H1 (cell line): Measurements from ENCODE around the gene BPIFB3. TPM values are rescaled to one million over a fixed set of nuclear protein-coding genes. Genes with fewer than 3 reads are reported as not detected.

Experiments
- CTCF ChIA-PET: fragments of 300-600 bp; sonication (Branson Sonifier 250); formaldehyde crosslinking; loops from one replicate; lab custom pipeline; 2021; ENCODE audit not compliant: partially characterized antibody; lab: Charles Lee
- POLR2A ChIA-PET: fragments of 300-600 bp; sonication (Branson Sonifier 250); formaldehyde crosslinking; loops from one replicate; lab custom pipeline; 2021; ENCODE audit warnings: inconsistent platforms; ENCODE audit not compliant: partially characterized antibody; lab: Charles Lee
- DNase-seq, 2 experiments: peaks; one replicate each; pipeline versions ENCODE4 v3.0.0 to v3.0.0-alpha.2; 2010 to 2022; ENCODE audit warnings: low spot score in 2 of 2, low read depth in 1 of 2, mixed read lengths in 1 of 2
- FAIRE-seq: peaks from 2 replicates; lab custom pipeline; 2011; peaks lifted over from hg19 to GRCh38; lab: Jason Lieb, UNC
- H2AFZ ChIP-seq: 2 replicates; pipeline ENCODE4 v1.8.1; 2012; ENCODE audit warnings: low read length, inconsistent platforms
- H2AK5ac ChIP-seq: 2 replicates; pipeline ENCODE4 v1.6.1; 2013; ENCODE audit warnings: low read depth, low read length
- H2BK120ac ChIP-seq: replicated peaks from 2 replicates; pipeline ENCODE3; 2013; ENCODE audit warnings: low read depth, low read length, inconsistent platforms
- H2BK12ac ChIP-seq: 2 replicates; pipeline ENCODE4 v1.6.1; 2013; ENCODE audit warnings: low read depth, low read length
- H2BK15ac ChIP-seq: 2 replicates; pipeline ENCODE4 v1.6.1; 2013; ENCODE audit warnings: low read length
- H2BK20ac ChIP-seq: 2 replicates; pipeline ENCODE4 v1.6.1; 2013; ENCODE audit warnings: low read length
- H2BK5ac ChIP-seq: 2 replicates; pipeline ENCODE4 v1.6.1; 2013; ENCODE audit warnings: low read depth, low read length
- H3K14ac ChIP-seq: 2 replicates; pipeline ENCODE4 v1.6.1; 2013; ENCODE audit warnings: inconsistent platforms; ENCODE audit not compliant: insufficient read length
- H3K18ac ChIP-seq: 2 replicates; pipeline ENCODE4 v1.6.1; 2013; ENCODE audit warnings: low read length; ENCODE audit errors: extremely low read depth
- H3K23ac ChIP-seq: 2 replicates; pipeline ENCODE4 v1.6.1; 2013; ENCODE audit warnings: inconsistent platforms; ENCODE audit not compliant: insufficient read length
- H3K23me2 ChIP-seq: 2 replicates; pipeline ENCODE4 v1.6.1; 2013; ENCODE audit warnings: low read depth, low read length
- H3K27ac ChIP-seq: 2 replicates; pipeline ENCODE4 v1.6.1; 2011; ENCODE audit warnings: low read depth, low read length, inconsistent platforms
- H3K27me3 ChIP-seq, 4 experiments: replicated peaks in 1 of 4; 1 replicate in 1 of 4; 2 replicates in 3 of 4; pipeline versions ENCODE4 v1.6.1 to v1.8.1; 2011 to 2013; ENCODE audit warnings: low read length in 3 of 4, mild to moderate bottlenecking in 3 of 4, inconsistent platforms in 2 of 4, mixed read lengths in 2 of 4, moderate library complexity in 1 of 4; ENCODE audit not compliant: control insufficient read depth in 3 of 4, insufficient read depth in 3 of 4; ENCODE audit errors: extremely low read depth in 1 of 4
- H3K36me3 ChIP-seq, 4 experiments: 2 replicates each; pipeline versions ENCODE4 v1.6.1 to v1.8.1; 2011 to 2013; ENCODE audit warnings: mild to moderate bottlenecking in 4 of 4, low read length in 3 of 4, moderate library complexity in 2 of 4, control low read depth in 1 of 4, inconsistent platforms in 1 of 4; ENCODE audit not compliant: insufficient read depth in 4 of 4, control insufficient read depth in 2 of 4
- H3K4ac ChIP-seq: replicated peaks from 2 replicates; pipeline ENCODE3; 2013; ENCODE audit warnings: low read length, low read depth, mixed read lengths, inconsistent platforms; ENCODE audit not compliant: insufficient read length
- H3K4me1 ChIP-seq, 4 experiments: replicated peaks in 1 of 4; 1 replicate in 1 of 4; 2 replicates in 3 of 4; pipeline versions ENCODE4 v1.6.1 to v1.8.1; 2011 to 2013; ENCODE audit warnings: low read length in 3 of 4, inconsistent platforms in 2 of 4, mixed read lengths in 1 of 4; ENCODE audit not compliant: insufficient read depth in 4 of 4, control insufficient read depth in 3 of 4
- H3K4me2 ChIP-seq, 2 experiments: 2 replicates each; pipeline versions ENCODE4 v1.6.1 to v1.8.1; 2011 to 2013; ENCODE audit warnings: low read depth in 2 of 2, low read length in 2 of 2, control low read depth in 1 of 2, inconsistent platforms in 1 of 2, mild to moderate bottlenecking in 1 of 2; ENCODE audit not compliant: insufficient read depth in 1 of 2
- H3K4me3 ChIP-seq, 4 experiments: fragments of 200-600, 300-600 bp in 1 of 4; sonication (generic), shearing (Covaris generic), sonication (Bioruptor Twin) in 1 of 4; 2 replicates each; pipeline versions ENCODE4 v1.5.1 to v1.8.1; 2011 to 2016; ENCODE audit warnings: low read length in 4 of 4, low read depth in 3 of 4, control low read depth in 2 of 4, inconsistent platforms in 2 of 4, mild to moderate bottlenecking in 2 of 4, mixed read lengths in 1 of 4, moderate library complexity in 1 of 4; ENCODE audit not compliant: insufficient read depth in 2 of 4; ENCODE audit errors: extremely low read depth in 1 of 4
- H3K56ac ChIP-seq: replicated peaks from 2 replicates; pipeline ENCODE3; 2013; ENCODE audit warnings: low read depth, mild to moderate bottlenecking, mixed read lengths, low read length, inconsistent platforms; ENCODE audit not compliant: insufficient read length
- H3K79me1 ChIP-seq: 2 replicates; pipeline ENCODE4 v1.6.1; 2013; ENCODE audit warnings: low read depth, low read length, control low read depth
- H3K79me2 ChIP-seq, 2 experiments: 2 replicates each; pipeline versions ENCODE4 v1.6.1 to v1.8.1; 2012 to 2013; ENCODE audit warnings: low read length in 2 of 2, mild to moderate bottlenecking in 2 of 2, inconsistent platforms in 1 of 2; ENCODE audit not compliant: insufficient read depth in 2 of 2, control insufficient read depth in 1 of 2
- H3K9ac ChIP-seq, 4 experiments: replicated peaks in 1 of 4; 1 replicate in 1 of 4; 2 replicates in 3 of 4; pipeline versions ENCODE4 v1.6.1 to v1.8.1; 2011 to 2013; ENCODE audit warnings: low read depth in 3 of 4, low read length in 3 of 4, control low read depth in 2 of 4, mild to moderate bottlenecking in 2 of 4, moderate library complexity in 2 of 4, inconsistent platforms in 1 of 4; ENCODE audit errors: extremely low read depth in 1 of 4
- H3K9me3 ChIP-seq, 2 experiments: 2 replicates each; pipeline versions ENCODE4 v1.6.1 to v1.8.1; 2012 to 2013; ENCODE audit warnings: mild to moderate bottlenecking in 2 of 2, moderate library complexity in 2 of 2, control low read depth in 1 of 2, inconsistent platforms in 1 of 2, low read depth in 1 of 2, low read length in 1 of 2, mixed read lengths in 1 of 2; ENCODE audit not compliant: insufficient read depth in 2 of 2
- H4K20me1 ChIP-seq, 2 experiments: replicated peaks in 1 of 2; 2 replicates each; pipeline versions ENCODE3 to v1.8.1; 2011 to 2013; ENCODE audit warnings: inconsistent platforms in 2 of 2, low read length in 2 of 2, mild to moderate bottlenecking in 1 of 2; ENCODE audit not compliant: insufficient read depth in 2 of 2, control insufficient read depth in 1 of 2
- H4K5ac ChIP-seq: 2 replicates; pipeline ENCODE4 v1.6.1; 2013; ENCODE audit warnings: low read length, low read depth, mixed read lengths, inconsistent platforms; ENCODE audit not compliant: insufficient read length
- H4K8ac ChIP-seq: 2 replicates; pipeline ENCODE4 v1.8.0; 2013; ENCODE audit warnings: mild to moderate bottlenecking, moderate library complexity, low read length, inconsistent platforms; ENCODE audit not compliant: insufficient read depth; ENCODE audit errors: extremely low read depth
- H4K91ac ChIP-seq: replicated peaks from 2 replicates; pipeline ENCODE3; 2013; ENCODE audit warnings: low read length, mixed read lengths, inconsistent platforms; ENCODE audit not compliant: insufficient read length
- BACH1 ChIP-seq: IDR thresholded peaks from 2 replicates; pipeline ENCODE4 v1.6.1; 2012; ENCODE audit warnings: low read length, improper control_type of control experiment
- CBX5 ChIP-seq: fragments of 300-800, 300-1000 bp; sonication (generic); IDR thresholded peaks from 2 replicates; pipeline ENCODE4 v1.7.1; 2016; ENCODE audit warnings: antibody characterized with exemption, low read length, low read depth
- CEBPB ChIP-seq: IDR thresholded peaks from 2 replicates; pipeline ENCODE4 v1.6.1; 2012; ENCODE audit warnings: low read depth, low read length
- CHD1 ChIP-seq: IDR thresholded peaks from 2 replicates; pipeline ENCODE4 v1.6.1; 2012; ENCODE audit warnings: low read depth, low read length, improper control_type of control experiment
- HDAC2 ChIP-seq, 2 experiments: fragments of 300-600 bp in 1 of 2; sonication (generic) in 1 of 2; IDR thresholded peaks; 2 replicates each; pipeline ENCODE4 v1.6.1; 2011 to 2012; ENCODE audit warnings: low read depth in 2 of 2, low read length in 2 of 2, mild to moderate bottlenecking in 2 of 2, moderate library complexity in 2 of 2, borderline replicate concordance in 1 of 2, inconsistent platforms in 1 of 2
- NANOG ChIP-seq: IDR thresholded peaks from 2 replicates; pipeline ENCODE4 v1.6.1; 2011; ENCODE audit warnings: low read length, low read depth, mild to moderate bottlenecking, inconsistent platforms; ENCODE audit not compliant: insufficient read depth, poor library complexity, severe bottlenecking
- RAD21 ChIP-seq, 2 experiments: IDR thresholded peaks in 1 of 2; conservative IDR thresholded peaks in 1 of 2; 2 replicates each; pipeline ENCODE4 v1.6.1; 2011; ENCODE audit warnings: low read depth in 2 of 2, low read length in 2 of 2, improper control_type of control experiment in 1 of 2, inconsistent platforms in 1 of 2, mild to moderate bottlenecking in 1 of 2, moderate library complexity in 1 of 2
- RBBP5 ChIP-seq: IDR thresholded peaks from 2 replicates; pipeline ENCODE4 v1.7.1; 2012; ENCODE audit warnings: low read depth, mild to moderate bottlenecking, inconsistent platforms, low read length, moderate library complexity, borderline replicate concordance
- RFX5 ChIP-seq: IDR thresholded peaks from 2 replicates; pipeline ENCODE4 v1.6.1; 2011; ENCODE audit warnings: low read depth, low read length, improper control_type of control experiment, borderline replicate concordance
- SIX5 ChIP-seq: IDR thresholded peaks from 2 replicates; pipeline ENCODE4 v1.6.1; 2011; ENCODE audit warnings: mild to moderate bottlenecking, low read depth, low read length
- TBP ChIP-seq: IDR thresholded peaks from 2 replicates; pipeline ENCODE4 v1.6.1; 2011; ENCODE audit warnings: low read depth, low read length, improper control_type of control experiment
- TCF12 ChIP-seq: IDR thresholded peaks from 2 replicates; pipeline ENCODE4 v1.6.1; 2011; ENCODE audit warnings: low read depth, mild to moderate bottlenecking, low read length
- ZNF274 ChIP-seq: IDR thresholded peaks from 2 replicates; pipeline ENCODE4 v1.7.0; 2012; ENCODE audit warnings: low read length, borderline replicate concordance; ENCODE audit errors: extremely low read depth
- WGBS, 2 experiments: shearing (Covaris generic) in 1 of 2; methylation state at CpG; one replicate each; pipeline versions ENCODE4 v1.1.6 to v1.1.7; 2013 to 2015; ENCODE audit warnings: low lambda C conversion rate in 2 of 2, mixed read lengths in 2 of 2, inconsistent platforms in 1 of 2, low coverage in 1 of 2, missing lambda C conversion rate in 1 of 2; ENCODE audit not compliant: insufficient replicate concordance in 2 of 2, insufficient coverage in 1 of 2, insufficient read length in 1 of 2; ENCODE audit errors: extremely low coverage in 1 of 2, missing lambda C conversion rate in 1 of 2; 5-methylcytosine and 5-hydroxymethylcytosine counted together
- polyA plus RNA-seq, 7 experiments: library from polyadenylated mRNA; depleted of rRNA in 3 of 7; stranded (reverse) in 5 of 7; unstranded in 2 of 7; fragments of >200 nt in 5 of 7; fragments of 200-250 nt in 2 of 7; gene quantifications; 1 replicate in 5 of 7; 2 replicates in 1 of 7; 4 replicates in 1 of 7; pipeline versions ENCODE4 v1.2.1 to v1.2.3, GENCODE V29; 2011 to 2013; ENCODE audit warnings: missing spikeins in 2 of 7, mixed read lengths in 2 of 7
- total RNA-seq: library from RNA; stranded (reverse); fragmentation: NEBNext Ultra II Directional; extraction: Animal tissue kit (Norgen Biotek cat#: 25700); gene quantifications from 2 replicates; pipeline ENCODE4 v1.2.1, GENCODE V29; 2021

BPIFB3 gene
- total and polyA plus RNA-seq, 2 of the 8 experiments (the other 6 are each of a cell fraction or from before 2014, with no cell fraction given) = not detected

DNA sequence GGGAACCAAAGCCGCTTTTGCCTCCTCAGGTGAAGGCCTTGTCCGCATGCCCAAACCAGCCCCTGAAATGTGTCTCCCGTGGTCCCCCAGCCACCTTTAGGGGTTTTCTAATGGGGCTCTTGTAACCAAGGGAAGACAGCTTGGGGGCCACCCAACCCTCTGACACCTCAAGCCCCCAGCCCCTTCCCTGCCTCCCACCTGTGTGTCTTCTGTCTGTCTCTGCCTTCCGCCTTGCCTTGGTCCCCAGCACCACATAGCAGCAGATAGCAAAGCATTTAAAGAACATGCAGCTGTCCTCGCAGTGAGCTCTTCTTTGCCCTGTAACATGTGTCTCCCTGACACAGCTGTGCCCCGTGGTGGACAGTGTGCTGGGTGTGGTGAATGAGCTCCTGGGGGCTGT is 9.6 kb downstream of the BPIFB3 start:
- no peak overlapping the region for H3K4me3 ChIP-seq
- H4K20me1 ChIP-seq = no peaks in the 10 kb centered on the region
- no peak overlapping the region for H3K23ac ChIP-seq
- FAIRE-seq (no peak), DNase-seq (no peak)
- no peak overlapping the region for H4K5ac ChIP-seq
- no peaks in the 10 kb centered on the region for H3K9me3 ChIP-seq
- H2BK5ac ChIP-seq = no peak overlapping the region
- TF ChIP-seq HDAC2 (IDR thresholded peaks at IDR 0.05; ENCODE audit: borderline replicate concordance in 1 of 2, low read depth in 2 of 2, low read length in 2 of 2) (no peak), NANOG (no peak), CBX5 (no peak), RBBP5 (no peak), RAD21 (IDR thresholded peaks at IDR 0.05 in 1 of 2, conservative IDR thresholded peaks at IDR 0.05 in 1 of 2; ENCODE audit: low read depth in 2 of 2, low read length in 2 of 2) (no peak), TCF12 (no peak), CEBPB (no peak), RFX5 (no peak), TBP (no peak), BACH1 (no peak), ZNF274 (no peak), SIX5 (no peak), CHD1 (no peak)
- H3K18ac ChIP-seq = no peak overlapping the region
- H2BK20ac ChIP-seq = no peak overlapping the region
- H4K8ac ChIP-seq = no peak overlapping the region; the same call in 1 of the 2 replicates
- no peak overlapping the region for H3K27ac ChIP-seq
- no peaks in the 10 kb centered on the region for H3K4me1 ChIP-seq
- no peak overlapping the region for H3K4me2 ChIP-seq
- H4K91ac ChIP-seq = no peak overlapping the region
- H3K56ac ChIP-seq = no peak overlapping the region
- no peak overlapping the region for H2BK12ac ChIP-seq
- H3K27me3 ChIP-seq = no peaks in the 10 kb centered on the region
- H3K23me2 ChIP-seq = no peaks in the 10 kb centered on the region
- H3K36me3 ChIP-seq = no peaks in the 10 kb centered on the region
- H3K14ac ChIP-seq = no peak overlapping the region
- CTCF ChIA-PET = interaction anchor here (0.6 to 0.8 kb wide), 2 partner anchors 10 to 14 kb away, joined by 3 read pairs; no protein-coding TSS in a partner anchor
- no peak overlapping the region for H2AK5ac ChIP-seq
- H2BK15ac ChIP-seq = no peak overlapping the region
- H2BK120ac ChIP-seq = no peak overlapping the region
- no peak overlapping the region for H3K9ac ChIP-seq
- H3K4ac ChIP-seq = no peak overlapping the region
- WGBS, 2 experiments = 82% methylated on average over 6 of the region's 6 CpGs; no CpG with 5 or more reads in 1 of the 2 experiments
- H2AFZ ChIP-seq = no peak overlapping the region
- POLR2A ChIA-PET = no interaction called here
- H3K79me1 ChIP-seq = no peaks in the 10 kb centered on the region
- no peaks in the 10 kb centered on the region for H3K79me2 ChIP-seq
